ENCODE measurements around the gene NELFA. TPM values are rescaled to one million over a fixed set of nuclear protein-coding genes. Genes with fewer than 3 reads are reported as not detected.
"Not testable (repeated sequence)": the region's sequence is repeated elsewhere in the genome, so short reads cannot be mapped to it uniquely, and the experiment has no call there.

Gene NELFA
- total RNA-seq, 6 donors from 2014 or later: 16.7 to 43.0 (median 27.3) TPM

GRCh38 chr4:2041239-2042130, 32.7 kb upstream of the NELFA start:
- TF ChIP-seq CTCF (IDR thresholded peaks at IDR 0.05): no peak
- peak in 1 of 4 donors; percentile 32 for TF ChIP-seq POLR2A (IDR thresholded peaks at IDR 0.05)
- peak in 1 of 2 donors; percentile 11 for TF ChIP-seq POLR2AphosphoS5 (IDR thresholded peaks at IDR 0.05)
- TF ChIP-seq EP300 (IDR thresholded peaks at IDR 0.05): no peak
- DNase-seq (peak; percentile 83 to 97), ATAC-seq (ENCODE audit: low FRiP score in 2 of 2) (peak; percentile 56 to 89)
- H3K9me3 ChIP-seq: no peaks in the 10 kb centered on the region
- no peaks in the 10 kb centered on the region for H3K36me3 ChIP-seq
- H3K4me1 ChIP-seq: peaks cover 23 to 27% (median 26%) of the 10 kb centered on the region in 4 donors
- H3K4me3 ChIP-seq: peak overlapping the region; percentile 38 to 97 (median 86)
- H3K27me3 ChIP-seq: peaks cover 0 to 31% (median 22%) of the 10 kb centered on the region in 4 donors
- H3K27ac ChIP-seq: peak overlapping the region in 2 of 4 donors; percentile 39 to 58
- 0 to 1% methylated on average over 19 to 38 of the region's 94 CpGs for WGBS, 2 donors

GRCh38 chr4:2040391-2041238, 31.8 kb upstream of the NELFA start:
- DNase-seq: peak in 1 of 2 donors; percentile 85
- Histone ChIP-seq H3K9me3 (no peaks in the 10 kb centered on the region), H3K27me3 (peaks cover 0 to 29% (median 21%) of the 10 kb centered on the region in 4 donors), H3K4me1 (peaks cover 23 to 27% (median 26%) of the 10 kb centered on the region in 4 donors), H3K36me3 (no peaks in the 10 kb centered on the region), H3K27ac (no peak overlapping the region), H3K4me3 (peak overlapping the region in 3 of 4 donors; percentile 85 to 97 (median 86))
- no peak for ATAC-seq (ENCODE audit: low FRiP score in 2 of 2)
- TF ChIP-seq EP300 (IDR thresholded peaks at IDR 0.05) (no peak), POLR2AphosphoS5 (IDR thresholded peaks at IDR 0.05) (no peak), CTCF (IDR thresholded peaks at IDR 0.05) (no peak), POLR2A (IDR thresholded peaks at IDR 0.05) (no peak)
- WGBS, 2 donors: 17% methylated on average over 44 of the region's 91 CpGs; no CpG with 5 or more reads in 1 of the 2 donors

- no peak for ATAC-seq (ENCODE audit: low FRiP score in 2 of 2)
- TF ChIP-seq EP300 (IDR thresholded peaks at IDR 0.05) (no peak), POLR2A (IDR thresholded peaks at IDR 0.05) (no peak), POLR2AphosphoS5 (IDR thresholded peaks at IDR 0.05) (no peak), CTCF (IDR thresholded peaks at IDR 0.05) (no peak)
- 60 to 73% methylated on average over 7 of the region's 7 CpGs for WGBS, 2 donors
- Histone ChIP-seq H3K27me3 (peaks cover 0 to 20% (median 16%) of the 10 kb centered on the region in 4 donors), H3K27ac (no peak overlapping the region), H3K4me3 (no peak overlapping the region), H3K36me3 (no peaks in the 10 kb centered on the region), H3K4me1 (peaks cover 13 to 17% (median 17%) of the 10 kb centered on the region in 4 donors), H3K9me3 (no peaks in the 10 kb centered on the region)
- DNase-seq: no peak
Measured at GRCh38 chr4:2036866-2037265, 28.1 kb upstream of the NELFA start.

- H3K4me3 ChIP-seq: no peak overlapping the region
- DNase-seq: no peak
- H3K4me1 ChIP-seq: peaks cover 8 to 12% (median 11%) of the 10 kb centered on the region in 4 donors
- no peak overlapping the region for H3K27ac ChIP-seq
- ATAC-seq (ENCODE audit: low FRiP score in 2 of 2): no peak
- TF ChIP-seq POLR2AphosphoS5 (IDR thresholded peaks at IDR 0.05) (no peak), CTCF (IDR thresholded peaks at IDR 0.05) (no peak), EP300 (IDR thresholded peaks at IDR 0.05) (no peak), POLR2A (IDR thresholded peaks at IDR 0.05) (no peak)
- 88 to 93% methylated on average over 10 of the region's 10 CpGs for WGBS, 2 donors
- H3K36me3 ChIP-seq: no peaks in the 10 kb centered on the region
- H3K9me3 ChIP-seq: no peaks in the 10 kb centered on the region
- peaks cover 0 to 14% (median 13%) of the 10 kb centered on the region in 4 donors for H3K27me3 ChIP-seq
Measured at GRCh38 chr4:2036327-2036726, 27.6 kb upstream of the NELFA start.

- ATAC-seq (ENCODE audit: low FRiP score in 2 of 2); H3K36me3 ChIP-seq; H3K27ac ChIP-seq; H3K4me3 ChIP-seq; H3K4me1 ChIP-seq; DNase-seq; H3K27me3 ChIP-seq; H3K9me3 ChIP-seq: not testable (repeated sequence)
Measured at GRCh38 chr4:2031161-2031560, 22.4 kb upstream of the NELFA start.

GRCh38 chr4:2027120-2027519, 18.3 kb upstream of the NELFA start:
- not testable (repeated sequence) for H3K27ac ChIP-seq; ATAC-seq (ENCODE audit: low FRiP score in 2 of 2); H3K9me3 ChIP-seq; H3K4me3 ChIP-seq; H3K4me1 ChIP-seq; H3K27me3 ChIP-seq; DNase-seq; H3K36me3 ChIP-seq
- WGBS, 2 donors: 84 to 88% methylated on average over 4 of the region's 4 CpGs
